Urothelium cell line (cell line): Measurements from ENCODE around the gene TMEM91.

ENCODE experiments used
- DNase-seq: peaks from one replicate; pipeline ENCODE4 v3.0.0; 2011; ENCODE audit warnings: low spot score, mixed read lengths
- FAIRE-seq: peaks from 2 replicates; lab custom pipeline; 2011; peaks lifted over from hg19 to GRCh38; lab: Jason Lieb, UNC

The TMEM91 gene

GRCh38 chr19:41427647-41428480 lies 51.5 kb downstream of the TMEM91 start:
- FAIRE-seq (no peak), DNase-seq (no peak)

- no peak for FAIRE-seq
- no peak for DNase-seq
These were observed 52.1 kb downstream of the TMEM91 start for GRCh38 chr19:41428481-41428859.

- FAIRE-seq (no peak), DNase-seq (no peak)
These were observed 54.6 kb downstream of the TMEM91 start for GRCh38 chr19:41430922-41431321.

GRCh38 chr19:41431426-41432386 lies 55.4 kb downstream of the TMEM91 start:
- FAIRE-seq (no peak), DNase-seq (no peak)

- DNase-seq (no peak), FAIRE-seq (no peak)
These were observed 56.8 kb downstream of the TMEM91 start for GRCh38 chr19:41433171-41433570.
